Kidney glomerular epithelial cell (primary cell): ENCODE results near the gene GRK3.
"Not testable (repeated sequence)": the region's sequence is repeated elsewhere in the genome, so short reads cannot be mapped to it uniquely, and the experiment has no call there.

Experiments
- DNase-seq: peaks from one replicate; lab custom pipeline; 2025; lab: John Stamatoyannopoulos, UW

Gene GRK3

DNA sequence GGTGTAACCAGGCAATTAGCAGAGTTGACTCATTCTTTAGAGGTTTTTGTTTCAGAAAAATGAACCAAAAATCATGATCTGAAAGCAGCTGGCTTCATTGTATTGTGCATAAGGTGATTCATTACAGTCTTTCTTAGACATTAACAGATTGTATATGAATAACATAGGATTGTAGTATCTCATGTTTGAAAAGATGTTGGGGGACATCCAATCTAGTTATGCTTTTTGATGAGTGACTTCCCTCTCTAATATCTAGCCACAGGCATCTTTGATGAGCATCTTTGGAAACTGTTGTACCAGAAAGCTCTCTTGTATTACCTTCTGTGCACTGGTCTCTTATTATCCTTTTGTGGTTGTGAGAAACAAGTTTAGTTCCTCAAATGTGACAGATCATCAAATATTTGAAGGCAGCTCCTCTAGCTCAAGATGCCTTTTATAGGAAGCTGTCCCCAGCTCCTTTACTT, 8.3 kb downstream of the GRK3 start:
- DNase-seq, result no peak

DNA sequence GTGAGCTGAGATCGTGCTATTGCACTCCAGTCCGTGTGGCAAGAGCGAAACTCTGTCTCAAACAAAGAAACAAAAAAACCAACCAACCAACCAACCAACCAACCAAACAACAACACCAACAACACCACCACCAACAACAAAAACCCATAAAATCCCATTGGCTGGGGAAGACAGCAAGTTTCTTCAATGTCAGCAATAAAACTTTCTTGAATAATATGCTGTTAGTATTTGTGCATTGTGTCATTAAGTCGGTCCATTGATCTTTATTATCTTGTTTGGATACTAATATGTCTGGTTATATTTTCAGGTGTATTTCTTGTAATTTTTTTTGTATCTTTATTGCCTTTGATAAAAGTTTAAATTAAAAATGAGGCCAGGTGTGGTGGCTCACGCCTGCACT, 9.4 kb downstream of the GRK3 start:
- no peak for DNase-seq

DNA sequence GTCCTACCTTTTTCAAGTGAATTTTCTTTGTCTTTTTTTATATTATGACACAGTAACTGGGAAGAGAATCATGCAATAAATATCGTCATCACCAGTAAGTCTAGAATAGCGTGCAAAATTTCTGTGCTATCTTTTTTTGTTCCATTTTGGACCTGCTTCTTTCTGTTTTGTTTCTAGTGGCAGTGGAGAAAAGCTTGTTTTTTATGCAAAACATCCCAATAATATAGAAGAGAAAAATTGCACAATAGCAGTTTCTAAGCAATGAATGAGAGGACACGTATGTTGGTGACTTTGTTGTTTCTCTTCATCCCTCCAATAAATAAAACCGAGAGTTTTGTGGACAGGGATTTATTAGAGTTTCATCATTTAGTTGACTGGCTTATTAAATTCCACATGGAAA, 10.3 kb downstream of the GRK3 start:
- no peak for DNase-seq

DNA sequence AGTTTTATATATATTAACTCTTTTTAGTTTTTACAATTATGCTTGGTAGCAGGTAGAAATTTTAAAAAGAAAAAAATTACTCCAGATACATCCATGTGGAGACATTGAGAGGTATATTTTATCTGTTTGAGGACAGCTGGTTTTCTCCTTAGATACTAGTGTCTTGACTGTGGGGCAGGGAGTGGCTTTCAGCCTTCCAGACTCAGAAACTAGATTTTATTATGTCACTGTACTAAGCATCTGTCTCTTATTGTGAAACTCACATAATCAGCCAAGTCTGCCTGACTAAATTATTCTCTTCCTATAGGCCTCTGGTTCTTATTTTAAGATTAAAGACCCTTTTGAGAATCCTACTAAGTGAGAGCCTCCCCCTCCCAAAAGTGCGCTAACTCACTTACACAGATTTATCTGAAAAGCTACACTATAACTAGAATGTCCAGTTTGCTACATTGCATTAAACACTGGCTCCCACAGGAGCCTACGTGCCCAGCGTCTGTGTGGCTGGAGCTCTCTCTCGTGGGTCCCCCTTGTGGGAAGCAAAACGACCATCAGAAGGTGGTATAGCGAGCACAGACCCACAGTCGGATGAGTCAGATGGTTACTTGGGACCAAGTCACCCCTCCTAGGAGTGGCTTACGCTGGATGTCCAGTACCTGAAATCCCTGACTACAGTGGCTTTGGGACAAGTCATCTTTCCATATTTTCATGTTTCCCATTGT, 11.4 kb downstream of the GRK3 start:
- DNase-seq, result not testable (repeated sequence)

DNA sequence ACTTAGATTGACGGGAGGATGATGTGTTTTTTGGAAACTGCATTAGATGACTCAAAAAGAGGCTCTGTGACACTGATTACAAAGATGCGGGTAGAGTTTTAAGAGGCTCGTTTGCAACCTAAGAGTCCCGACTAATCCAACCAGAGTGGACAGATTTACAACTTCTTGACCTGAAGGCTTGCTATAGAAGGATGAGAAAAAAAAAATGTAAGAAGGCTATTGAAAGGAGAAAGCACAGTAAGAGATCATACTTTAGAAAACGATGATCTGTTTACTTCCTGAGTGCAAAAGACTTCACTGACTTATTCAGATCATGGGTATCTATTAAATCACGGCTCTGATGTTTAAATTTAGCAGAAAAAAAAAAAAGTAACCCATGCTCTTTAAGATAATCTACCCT, 17.0 kb downstream of the GRK3 start:
- not testable (repeated sequence) for DNase-seq

DNA sequence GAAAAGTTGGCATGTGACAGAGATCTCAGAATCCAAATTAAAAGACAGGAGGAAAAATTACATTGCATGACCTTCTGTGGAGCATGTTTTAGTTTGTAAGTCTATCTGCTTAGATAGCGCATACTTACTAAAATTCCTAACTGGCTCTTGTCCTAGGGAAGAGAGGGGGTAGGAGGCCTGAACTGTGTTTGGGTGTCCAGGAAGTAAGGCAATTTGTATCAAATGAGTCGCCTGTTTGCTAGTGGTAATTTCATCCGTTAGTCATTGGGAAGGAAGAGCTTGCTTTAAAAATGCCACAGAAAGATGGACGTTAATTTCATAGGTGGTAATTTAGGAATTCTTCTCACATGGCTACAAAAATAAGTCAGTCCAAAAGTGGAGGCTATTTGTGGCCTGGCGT, 18.5 kb downstream of the GRK3 start:
- no peak for DNase-seq

DNA sequence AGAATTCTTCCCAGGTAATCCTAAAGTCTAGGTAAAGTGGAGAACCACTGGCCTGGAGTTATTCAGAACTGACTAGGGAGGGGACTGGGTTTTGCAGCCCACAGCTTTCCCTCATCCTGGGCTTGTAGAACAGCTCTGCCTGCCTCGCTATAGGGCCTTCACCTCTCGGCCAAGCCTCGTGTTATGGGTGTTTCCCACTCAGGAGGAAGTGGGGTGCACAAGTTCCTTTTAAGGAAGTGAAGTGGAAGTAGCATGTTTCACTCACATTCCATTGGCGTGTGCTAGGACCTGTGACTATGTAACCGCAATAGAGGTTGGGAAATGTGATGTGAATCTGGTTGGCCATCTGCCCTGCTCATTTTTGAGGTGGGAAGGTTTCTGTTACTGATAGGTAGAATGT, 20.5 kb downstream of the GRK3 start:
- not testable (repeated sequence) for DNase-seq

DNA sequence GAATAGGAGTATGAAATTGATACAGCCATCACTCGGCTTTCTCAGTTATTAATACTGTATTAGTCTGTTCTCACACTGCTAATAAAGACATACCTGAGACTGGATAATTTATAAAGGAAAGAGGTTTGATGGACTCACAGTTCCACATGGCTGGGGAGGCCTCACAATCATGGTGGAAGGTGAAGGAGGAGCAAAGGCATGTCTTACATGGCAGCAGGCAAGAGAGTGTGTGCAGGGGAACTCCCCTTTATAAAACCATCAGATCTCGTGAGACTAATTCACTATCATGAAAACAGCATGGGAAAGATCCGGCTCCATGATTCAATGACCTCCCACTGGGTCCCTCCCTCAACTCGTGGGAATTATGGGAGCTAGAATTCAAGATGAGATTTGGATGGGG, 25.2 kb downstream of the GRK3 start:
- DNase-seq, result not testable (repeated sequence)

DNA sequence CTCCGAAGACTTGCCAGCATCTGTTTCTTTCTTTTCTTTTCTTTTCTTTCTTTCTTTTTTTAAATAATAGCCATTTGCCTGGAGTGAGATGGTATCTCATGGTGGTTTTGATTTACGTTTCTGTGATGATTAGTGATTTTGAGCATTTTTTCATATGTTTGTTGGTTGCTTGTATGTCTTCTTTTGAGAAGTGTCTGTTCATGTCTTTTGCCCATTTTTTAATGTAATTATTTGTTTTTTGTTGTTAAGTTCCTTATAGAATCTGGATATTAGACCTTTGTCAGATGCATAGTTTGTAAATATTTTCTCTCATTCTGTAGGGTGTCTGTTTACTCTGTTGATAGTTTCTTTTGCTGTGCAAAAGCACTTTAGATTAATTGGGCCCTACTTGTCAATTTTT, 28.8 kb downstream of the GRK3 start:
- not testable (repeated sequence) for DNase-seq

DNA sequence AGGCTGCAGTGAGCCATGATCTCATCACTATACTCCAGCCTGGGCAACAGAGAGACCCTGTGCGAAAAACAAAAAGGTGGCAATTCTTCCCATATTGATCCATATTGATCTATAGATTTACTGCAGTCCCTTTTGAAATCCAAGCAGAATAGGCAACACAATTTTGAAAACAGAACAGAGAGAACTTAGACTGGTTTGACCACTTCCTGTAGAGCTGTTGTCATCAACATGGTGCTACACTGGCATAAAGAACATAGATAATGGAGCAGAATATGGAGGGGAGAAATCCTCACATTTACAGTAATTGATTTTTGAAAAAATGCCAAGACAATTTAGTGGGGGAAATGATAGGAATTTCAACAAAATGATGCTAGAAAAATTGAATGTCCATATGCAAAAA, 34.1 kb downstream of the GRK3 start:
- no peak for DNase-seq

DNA sequence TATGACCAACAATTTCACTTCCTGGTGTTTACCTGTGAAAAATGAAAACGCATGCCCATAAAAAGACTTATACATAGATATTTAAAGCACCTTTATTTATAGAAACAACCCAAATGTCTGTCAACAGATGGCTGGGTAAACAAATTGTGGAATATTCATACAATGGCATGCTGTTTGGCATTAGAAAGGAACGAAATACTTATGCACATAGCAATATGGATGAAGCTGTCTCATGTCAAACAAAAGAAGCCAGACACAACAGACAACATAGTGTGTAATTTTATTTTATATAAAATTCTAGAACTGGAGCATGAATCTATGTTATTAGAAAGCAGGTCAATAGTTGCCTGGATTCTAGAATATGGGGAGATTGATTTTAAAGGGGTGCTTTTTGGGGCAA, 38.0 kb downstream of the GRK3 start:
- no peak for DNase-seq

DNA sequence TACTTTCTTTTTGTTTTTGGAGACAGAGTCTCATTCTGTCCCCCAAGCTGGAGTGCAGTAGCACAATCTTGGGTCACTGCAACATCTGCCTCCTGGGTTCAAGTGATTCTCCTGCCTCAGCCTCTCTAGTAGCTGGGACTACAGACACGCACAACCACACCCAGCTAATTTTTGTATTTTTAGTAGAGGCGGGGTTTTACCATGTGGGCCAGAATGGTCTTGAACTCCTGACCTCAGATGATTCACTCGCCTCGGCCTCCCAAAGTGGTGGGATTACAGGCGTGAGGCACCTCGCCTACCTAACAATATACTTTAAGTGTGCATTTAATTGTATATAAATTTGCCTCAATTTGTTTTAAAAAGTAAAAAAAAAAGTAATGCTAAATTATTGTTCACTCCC, 38.4 kb downstream of the GRK3 start:
- DNase-seq, result no peak

DNA sequence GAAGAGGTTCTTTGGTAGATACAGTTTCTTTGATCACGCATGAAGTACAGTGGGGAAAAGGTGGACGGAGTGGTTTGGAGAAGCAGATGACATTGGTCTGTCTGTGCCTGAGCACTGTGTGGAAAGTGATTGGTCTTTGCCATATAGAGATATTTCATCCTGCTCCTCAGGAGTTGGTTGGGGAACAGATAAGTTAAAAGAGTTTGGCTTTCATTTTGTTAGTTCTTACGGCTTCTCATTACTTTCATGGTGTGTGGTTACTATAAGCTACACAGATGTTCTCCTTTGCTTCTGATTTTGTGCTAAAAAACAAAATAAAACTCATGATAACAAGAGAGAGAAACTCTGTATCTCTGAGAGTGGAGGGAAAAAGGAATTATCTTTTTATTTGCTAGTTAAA, 40.7 kb downstream of the GRK3 start:
- not testable (repeated sequence) for DNase-seq

DNA sequence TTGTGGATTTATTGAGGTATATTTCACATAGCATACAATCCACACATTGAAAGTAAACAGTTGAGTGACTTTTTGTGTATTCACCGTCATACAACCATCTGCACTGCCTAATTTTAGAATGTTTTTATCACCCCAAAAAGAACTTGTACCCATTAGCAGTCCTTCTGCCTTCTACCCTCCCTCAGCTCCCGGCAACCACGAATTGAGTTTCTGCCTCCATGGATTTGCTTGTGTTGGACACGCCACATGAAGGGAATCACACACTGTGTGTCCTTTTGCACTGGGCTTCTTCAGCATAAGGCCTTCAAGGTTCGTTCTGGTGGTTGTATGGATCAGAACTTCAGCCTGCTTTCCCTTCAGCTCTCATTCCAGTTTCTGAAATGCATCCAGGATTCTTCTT, 41.1 kb downstream of the GRK3 start:
- not testable (repeated sequence) for DNase-seq

DNA sequence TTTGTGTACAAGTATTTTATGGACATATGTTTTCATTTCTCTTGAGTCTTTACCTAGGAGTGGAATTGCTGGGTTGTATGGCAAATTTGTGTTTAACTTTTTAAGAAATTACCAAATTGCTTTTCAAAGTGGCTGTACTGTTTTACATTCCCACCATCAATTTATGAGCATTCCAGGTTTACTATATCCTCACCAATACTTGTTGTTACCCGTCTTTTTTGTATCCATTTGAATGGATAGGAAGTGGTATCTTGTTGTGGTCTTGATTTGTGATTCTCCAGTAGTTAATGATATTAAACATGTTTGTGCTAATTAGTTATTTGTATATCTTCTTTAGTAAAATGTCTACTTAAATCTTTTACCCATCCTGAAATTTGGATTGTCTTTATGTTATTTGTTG, 46.8 kb downstream of the GRK3 start:
- not testable (repeated sequence) for DNase-seq

DNA sequence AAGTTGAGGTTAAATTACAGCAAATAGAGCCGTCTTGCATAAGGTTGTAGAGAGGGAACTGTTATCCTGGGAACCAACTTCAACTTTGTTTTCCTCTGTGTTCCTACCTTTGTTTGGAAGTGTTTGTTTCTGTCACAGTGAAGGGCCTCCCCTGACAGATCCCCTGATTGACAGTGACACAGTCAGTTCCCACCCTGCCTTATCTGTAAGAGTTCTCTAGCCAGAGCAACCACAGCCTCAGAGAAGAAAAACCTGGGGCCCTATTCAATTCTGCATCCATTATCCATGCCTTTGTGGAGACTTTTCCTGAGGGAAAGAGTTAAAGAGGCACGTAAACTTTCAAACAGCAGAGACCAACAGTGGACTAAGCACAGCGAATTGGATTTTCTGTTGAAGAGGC, 48.7 kb downstream of the GRK3 start:
- not testable (repeated sequence) for DNase-seq

DNA sequence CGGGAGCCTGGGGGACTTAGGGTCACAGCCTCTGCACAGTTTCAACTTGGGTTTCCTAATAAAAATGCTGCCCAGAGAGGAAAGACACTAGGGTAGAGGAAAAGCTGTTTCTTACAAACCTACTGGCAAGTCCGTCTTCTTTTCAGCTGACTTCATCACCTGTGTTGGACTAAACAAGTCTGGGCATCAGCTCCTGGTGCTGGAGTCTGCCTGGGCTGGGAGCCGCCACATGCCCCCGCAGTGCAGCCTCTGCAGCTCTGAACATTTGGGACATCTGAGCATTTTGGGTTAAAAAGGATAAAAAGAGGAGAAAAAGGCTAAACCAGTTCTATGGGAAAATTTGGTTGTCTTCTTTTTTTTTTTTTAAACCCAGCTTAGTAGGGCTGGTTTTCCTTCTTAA, 49.1 kb downstream of the GRK3 start:
- DNase-seq, result not testable (repeated sequence)

DNA sequence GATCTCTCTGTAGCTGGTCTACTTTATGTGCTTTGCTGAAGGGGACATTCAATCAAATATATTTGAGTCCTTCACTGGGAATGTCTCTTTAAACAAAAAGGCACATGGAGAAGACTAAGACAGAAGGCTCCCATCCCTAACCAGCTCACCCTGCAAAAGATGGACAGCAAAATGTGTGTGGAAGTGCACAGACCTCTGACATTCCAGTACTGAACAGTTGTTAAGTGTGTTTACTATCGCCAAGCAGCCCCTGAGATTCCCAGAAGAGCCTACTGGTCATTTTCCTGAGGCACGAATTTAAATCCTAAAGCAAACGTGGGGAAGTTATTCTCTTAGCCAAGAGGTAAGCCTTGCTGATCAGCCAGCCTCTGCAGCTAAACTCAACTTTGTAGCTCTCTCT, 50.3 kb downstream of the GRK3 start:
- not testable (repeated sequence) for DNase-seq

DNA sequence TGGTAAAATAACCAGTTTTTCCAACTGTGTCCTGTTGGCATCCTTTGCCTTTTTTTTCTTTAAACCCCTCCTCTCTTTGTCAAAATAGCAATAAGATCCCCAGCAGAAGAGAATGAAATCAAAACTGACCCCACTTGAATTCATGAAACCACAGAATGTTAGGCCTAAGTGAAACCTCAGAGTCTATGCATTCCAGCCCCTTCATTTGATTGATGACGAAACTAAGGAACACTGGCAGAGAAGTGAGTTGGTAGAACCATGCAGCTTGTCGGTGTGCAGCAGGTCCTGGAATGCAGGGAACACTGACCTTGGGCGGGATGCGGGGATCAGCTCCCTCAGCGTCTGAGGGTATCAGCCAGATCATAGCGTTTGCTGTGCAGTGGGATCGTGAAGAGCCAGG, 57.5 kb downstream of the GRK3 start:
- no peak for DNase-seq

DNA sequence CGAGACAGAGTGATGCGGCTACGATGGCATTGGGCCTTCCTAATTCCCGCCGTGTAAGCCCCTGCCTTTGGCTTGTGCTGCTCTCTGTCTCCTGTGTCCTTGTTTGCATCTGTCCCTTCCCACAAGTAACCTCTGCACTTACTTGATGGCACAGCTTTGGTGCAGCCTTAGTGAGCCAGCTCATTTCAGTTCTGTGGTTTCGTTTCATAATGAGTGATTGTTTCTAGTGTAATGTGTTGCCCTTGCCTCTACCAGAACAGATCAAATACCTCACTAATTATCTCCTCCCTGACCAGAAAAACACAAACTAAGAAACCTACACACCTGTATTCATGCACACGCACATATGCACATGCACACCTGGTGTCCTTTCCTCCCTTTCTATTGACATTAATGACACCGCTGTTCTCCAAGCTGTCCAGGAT, 58.8 kb downstream of the GRK3 start:
- no peak for DNase-seq

DNA sequence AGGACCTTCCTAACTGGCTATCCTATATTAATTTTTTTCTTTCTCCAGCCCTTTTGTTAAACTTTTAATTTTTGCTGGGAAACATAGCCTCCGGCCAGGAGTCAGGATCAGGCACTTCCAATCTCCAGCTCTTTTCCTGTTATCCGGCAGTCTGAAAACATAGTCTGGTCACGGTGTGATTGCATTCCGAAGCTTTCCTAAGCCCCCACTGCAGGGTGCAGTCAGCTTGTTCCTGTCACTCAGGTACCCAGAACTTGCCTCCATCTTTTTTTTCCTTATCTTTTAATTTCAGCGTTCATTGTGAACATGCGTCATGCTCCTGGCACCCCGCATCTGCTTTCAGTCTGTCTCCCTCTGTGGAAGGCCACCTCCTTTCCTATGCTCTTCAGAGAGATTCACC, 59.4 kb downstream of the GRK3 start:
- DNase-seq, result no peak

DNA sequence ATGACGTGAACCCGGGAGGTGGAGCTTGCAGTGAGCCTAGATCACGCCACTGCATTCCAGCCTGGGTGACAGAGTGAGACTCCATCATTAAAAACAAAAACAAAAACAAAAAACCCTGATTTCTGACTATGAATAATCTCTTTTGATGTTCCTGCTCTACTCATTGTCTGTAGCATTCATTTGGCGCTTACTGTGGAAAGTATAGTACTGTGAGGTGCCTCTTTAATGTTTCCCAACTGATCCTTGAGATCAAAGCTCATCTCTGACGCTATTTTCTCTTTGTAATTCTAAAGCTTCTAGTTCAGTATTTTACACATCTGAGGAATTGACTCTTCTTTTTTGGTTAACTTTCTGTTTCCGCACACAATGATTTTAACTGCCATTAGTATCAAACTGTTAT, 60.0 kb downstream of the GRK3 start:
- no peak for DNase-seq

DNA sequence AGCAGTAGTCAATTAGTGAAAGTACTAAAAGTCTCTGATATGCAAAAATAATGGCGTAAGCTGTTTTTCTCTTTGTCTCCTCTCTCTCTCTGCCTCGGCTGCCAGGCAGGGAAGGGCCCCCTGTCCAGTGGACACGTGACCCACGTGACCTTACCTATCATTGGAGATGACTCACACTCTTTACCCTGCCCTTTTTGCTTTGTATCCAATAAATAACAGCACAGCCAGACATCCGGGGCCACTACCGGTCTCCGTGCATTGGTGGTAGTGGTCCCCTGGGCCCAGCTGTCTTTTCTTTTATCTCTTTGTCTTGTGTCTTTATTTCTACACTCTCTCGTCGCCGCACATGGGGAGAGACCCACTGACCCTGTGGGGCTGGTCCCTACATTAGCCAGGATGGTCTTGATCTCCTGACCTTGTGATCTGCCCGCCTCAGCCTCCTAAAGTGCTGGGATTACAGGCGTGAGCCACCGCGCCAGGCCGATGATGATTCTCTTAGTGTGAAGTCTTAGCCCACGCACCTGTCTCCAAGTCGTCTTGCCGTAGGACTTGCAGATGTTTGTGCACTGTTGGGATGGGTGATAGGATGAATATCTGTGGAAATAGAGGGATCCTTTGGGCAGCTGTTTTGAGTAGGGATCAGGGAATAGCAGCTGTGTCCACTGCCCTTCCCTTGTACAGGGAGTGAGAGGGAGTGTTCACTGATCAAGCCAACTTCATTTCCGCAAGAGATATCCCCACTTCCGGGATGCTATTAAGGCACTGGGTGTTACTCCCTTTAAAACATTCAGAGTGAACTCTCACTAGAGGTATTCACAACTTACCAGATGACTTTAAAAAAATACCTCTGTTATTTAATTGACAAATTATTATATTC, 61.5 kb downstream of the GRK3 start:
- DNase-seq, result not testable (repeated sequence)
